Activated effector memory CD4-positive, alpha-beta T cell treated with anti-CD3 and anti-CD28 coated beads, Interleukin-2, amount 50 U/mL, for 16 hours (primary cell): ENCODE data around the gene FANCM.

ENCODE experiments used
- DNase-seq: peaks from one replicate; pipeline ENCODE4 v3.0.0-alpha.2; 2020

Gene FANCM

DNA sequence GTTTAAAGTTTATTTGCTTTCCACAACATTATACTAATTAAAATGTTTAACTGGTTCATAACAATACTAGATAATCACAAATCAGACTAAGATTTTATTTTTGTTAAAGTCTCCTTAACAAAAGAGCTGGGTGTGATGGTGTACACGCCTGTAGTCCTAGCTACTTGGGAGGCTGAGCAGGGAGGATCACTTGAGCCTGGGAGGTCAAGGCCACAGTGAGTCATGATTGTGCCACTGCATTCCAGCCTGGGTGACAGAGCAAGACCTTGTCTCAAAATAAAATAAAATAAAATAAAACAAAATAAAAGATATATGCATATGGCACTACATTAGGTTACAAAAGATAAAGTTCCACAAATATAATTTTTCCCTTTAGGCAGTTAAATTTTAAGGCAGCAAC, 111.7 kb downstream of the FANCM start:
- no peak for DNase-seq

DNA sequence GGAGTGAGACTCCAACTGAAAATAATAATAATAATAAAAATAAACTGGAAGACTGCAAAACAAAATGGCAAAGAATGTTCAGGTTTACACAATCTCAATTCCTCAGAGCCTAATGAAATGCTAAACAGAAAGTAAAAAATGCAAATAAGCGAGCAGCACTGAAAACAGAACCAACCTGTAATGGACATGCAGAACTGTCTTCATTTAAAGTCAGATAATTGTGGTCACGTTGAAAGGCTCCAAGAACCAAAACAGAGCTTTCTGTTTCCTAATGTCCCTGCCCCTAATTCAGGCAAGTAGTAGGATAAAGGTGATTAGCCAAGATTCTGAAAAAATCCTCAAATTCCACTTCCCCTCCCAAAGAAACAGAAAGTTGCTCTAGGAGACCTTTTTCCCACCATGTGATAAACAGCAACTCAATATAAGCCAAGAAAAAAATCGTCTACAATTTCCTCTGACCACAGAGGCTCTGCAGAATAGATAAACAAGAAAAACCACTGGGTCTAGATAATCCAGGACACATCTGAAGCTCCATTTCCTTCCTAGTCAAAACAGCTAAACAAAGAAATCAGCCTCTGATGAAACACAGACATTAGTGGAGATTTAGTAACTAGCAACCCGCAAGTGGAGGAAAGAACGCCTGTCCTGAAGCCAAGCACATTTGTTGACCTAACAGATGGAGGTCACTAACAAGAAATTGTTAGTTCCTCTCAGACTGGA, 114.3 kb downstream of the FANCM start:
- no peak for DNase-seq
